HepG2 (cell line): ENCODE measurements around the gene MYOM1. TPM values are rescaled to one million over a fixed set of nuclear protein-coding genes. Genes with fewer than 3 reads are reported as not detected.

Source experiments
- CREM ChIP-seq, 2 experiments: sonication (generic) in 1 of 2; formaldehyde crosslinking in 1 of 2; IDR thresholded peaks; 2 replicates each; pipeline versions ENCODE4 v1.4.0 to v1.6.1; 2016 to 2020; ENCODE audit warnings: antibody characterized with exemption in 1 of 2, mild to moderate bottlenecking in 1 of 2, missing genetic modification reagents in 1 of 2
- EHMT2 ChIP-seq: fragments of 200-600 bp; sonication (generic); IDR thresholded peaks from 2 replicates; pipeline ENCODE4 v1.7.0; 2017; ENCODE audit warnings: antibody characterized with exemption, low read depth, low read length, borderline replicate concordance
- FOXA1 ChIP-seq, 2 experiments: fragments of 450-650 bp in 1 of 2; sonication (generic) in 1 of 2; formaldehyde crosslinking in 1 of 2; IDR thresholded peaks; 2 replicates each; pipeline versions ENCODE4 v1.4.0 to v1.6.1; 2016 to 2020; ENCODE audit warnings: missing genetic modification reagents in 1 of 2
- FOXC1 ChIP-seq: sonication (generic); formaldehyde crosslinking; IDR thresholded peaks from 2 replicates; pipeline ENCODE4 v1.8.0; 2022; ENCODE audit warnings: mild to moderate bottlenecking, missing genetic modification reagents, borderline replicate concordance
- FOXK2 ChIP-seq: fragments of 450-650 bp; IDR thresholded peaks from 2 replicates; pipeline ENCODE4 v1.6.1; 2016
- HDAC6 ChIP-seq: fragments of 200-600 bp; sonication (generic); IDR thresholded peaks from 2 replicates; pipeline ENCODE4 v1.7.0; 2017; ENCODE audit warnings: mild to moderate bottlenecking, antibody characterized with exemption, low read length, low read depth
- HNRNPUL1 ChIP-seq: fragments of 200-400 bp; formaldehyde crosslinking; IDR thresholded peaks from 2 replicates; pipeline ENCODE4 v1.6.1; 2017; ENCODE audit warnings: low read depth, mild to moderate bottlenecking, low read length, moderate library complexity
- ISL2 ChIP-seq: sonication (generic); formaldehyde crosslinking; IDR thresholded peaks from 2 replicates; pipeline ENCODE4 v1.5.0; 2020; ENCODE audit warnings: missing genetic modification reagents
- KLF16 ChIP-seq, 2 experiments: sonication (generic) in 1 of 2; formaldehyde crosslinking in 1 of 2; IDR thresholded peaks; 2 replicates each; pipeline versions ENCODE4 v1.6.1 to v1.8.0; 2016 to 2023; ENCODE audit warnings: missing genetic modification reagents in 2 of 2, missing compliant biosample characterization in 1 of 2
- MAF1 ChIP-seq: sonication (generic); formaldehyde crosslinking; IDR thresholded peaks from 2 replicates; pipeline ENCODE4 v1.5.0; 2020; ENCODE audit warnings: missing genetic modification reagents, borderline replicate concordance
- MYC ChIP-seq: sonication (generic); formaldehyde crosslinking; IDR thresholded peaks from 2 replicates; pipeline ENCODE4 v1.9.0; 2021; ENCODE audit warnings: missing genetic modification reagents, borderline replicate concordance
- NAIF1 ChIP-seq: sonication (generic); formaldehyde crosslinking; IDR thresholded peaks from 2 replicates; pipeline ENCODE4 v1.5.0; 2020; ENCODE audit warnings: mild to moderate bottlenecking, missing genetic modification reagents, borderline replicate concordance
- NR2F2 ChIP-seq: IDR thresholded peaks from 2 replicates; pipeline ENCODE4 v1.6.1; 2012; ENCODE audit warnings: low read depth, inconsistent platforms, borderline replicate concordance
- PPARG ChIP-seq: conservative IDR thresholded peaks from 2 replicates; pipeline ENCODE4 v1.6.1; 2016; ENCODE audit warnings: missing biosample characterization, missing genetic modification reagents
- PTBP1 ChIP-seq: fragments of 200-400 bp; formaldehyde crosslinking; IDR thresholded peaks from 2 replicates; pipeline ENCODE4 v1.6.1; 2018; ENCODE audit warnings: low read length, low read depth; ENCODE audit not compliant: poor library complexity, severe bottlenecking
- RARA ChIP-seq: IDR thresholded peaks from 2 replicates; pipeline ENCODE4 v1.6.1; 2016; ENCODE audit warnings: missing genetic modification reagents, missing compliant biosample characterization
- SOX13 ChIP-seq, 3 experiments: fragments of 450-650 bp in 1 of 3; sonication (generic) in 1 of 3; formaldehyde crosslinking in 1 of 3; IDR thresholded peaks in 2 of 3; conservative IDR thresholded peaks in 1 of 3; 2 replicates each; pipeline versions ENCODE4 v1.5.0 to v1.6.1; 2016 to 2020; ENCODE audit warnings: antibody characterized with exemption in 1 of 3, mild to moderate bottlenecking in 1 of 3, missing compliant biosample characterization in 1 of 3, missing genetic modification reagents in 1 of 3, moderate library complexity in 1 of 3
- TBX3 ChIP-seq: fragments of 450-650 bp; IDR thresholded peaks from 2 replicates; pipeline ENCODE4 v1.6.1; 2017; ENCODE audit warnings: antibody characterized with exemption, mild to moderate bottlenecking, inconsistent platforms, borderline replicate concordance
- TRIM24 ChIP-seq: sonication (generic); formaldehyde crosslinking; IDR thresholded peaks from 2 replicates; pipeline ENCODE4 v1.8.0; 2022; ENCODE audit warnings: mild to moderate bottlenecking, missing genetic modification reagents
- ZNF33A ChIP-seq: sonication (generic); formaldehyde crosslinking; IDR thresholded peaks from 2 replicates; pipeline ENCODE4 v1.5.1; 2020; ENCODE audit warnings: missing genetic modification reagents, mild to moderate bottlenecking, moderate library complexity, borderline replicate concordance
- ZNF367 ChIP-seq: sonication (generic); formaldehyde crosslinking; IDR thresholded peaks from 2 replicates; pipeline ENCODE4 v1.4.0; 2020; ENCODE audit warnings: missing genetic modification reagents, borderline replicate concordance
- ZNF496 ChIP-seq: sonication (generic); formaldehyde crosslinking; IDR thresholded peaks from 2 replicates; pipeline ENCODE4 v1.8.1; 2023; ENCODE audit warnings: mild to moderate bottlenecking, moderate library complexity, missing genetic modification reagents; ENCODE audit not compliant: insufficient replicate concordance
- ZNF746 ChIP-seq: sonication (generic); formaldehyde crosslinking; IDR thresholded peaks from 2 replicates; pipeline ENCODE4 v1.8.0; 2022; ENCODE audit warnings: mild to moderate bottlenecking, missing genetic modification reagents
- ZNF788 ChIP-seq: sonication (generic); formaldehyde crosslinking; IDR thresholded peaks from 2 replicates; pipeline ENCODE4 v1.5.0; 2020; ENCODE audit warnings: mild to moderate bottlenecking, missing genetic modification reagents, borderline replicate concordance
- ZSCAN30 ChIP-seq: sonication (generic); formaldehyde crosslinking; IDR thresholded peaks from 2 replicates; pipeline ENCODE4 v1.5.0; 2020; ENCODE audit warnings: mild to moderate bottlenecking, missing genetic modification reagents
- polyA plus RNA-seq, 8 experiments: library from polyadenylated mRNA; depleted of rRNA in 3 of 8; stranded (reverse) in 7 of 8; unstranded in 1 of 8; fragments of >200 nt; fragmentation: Illumina TruSeq in 4 of 8; extraction: Trizol in 4 of 8; gene quantifications; 2 replicates each; pipeline versions ENCODE4 v1.2.1 to v1.2.3, GENCODE V29; 2011 to 2016; ENCODE audit warnings: low read depth in 4 of 8, missing spikeins in 1 of 8, mixed read lengths in 1 of 8; ENCODE audit not compliant: insufficient read depth in 1 of 8
- total RNA-seq, 5 experiments: library from RNA; depleted of rRNA; stranded (reverse); fragments of >200 nt; fragmentation: Illumina TruSeq; extraction: Trizol; gene quantifications; 2 replicates each; pipeline ENCODE4 v1.2.3, GENCODE V29; 2016; ENCODE audit warnings: low read depth in 1 of 5
- TF ChIP-seq, protein P1 (sequence below): sonication (generic); formaldehyde crosslinking; IDR thresholded peaks from 2 replicates; pipeline ENCODE4 v1.5.1; 2020; ENCODE audit warnings: mild to moderate bottlenecking, missing genetic modification reagents, moderate library complexity
- TF ChIP-seq, protein P2 (sequence below): IDR thresholded peaks from 2 replicates; pipeline ENCODE4 v1.6.1; 2016; ENCODE audit warnings: missing compliant biosample characterization, missing genetic modification reagents, borderline replicate concordance
- TF ChIP-seq, protein P3 (sequence below): sonication (generic); formaldehyde crosslinking; conservative IDR thresholded peaks from 2 replicates; pipeline ENCODE4 v1.8.0; 2022; ENCODE audit warnings: low read depth, missing genetic modification reagents

MYOM1 gene
- total and polyA plus RNA-seq, 2 of the 13 experiments (the other 11 are each of a cell fraction or from before 2014, with no cell fraction given): 0.46 to 0.98 TPM

DNA sequence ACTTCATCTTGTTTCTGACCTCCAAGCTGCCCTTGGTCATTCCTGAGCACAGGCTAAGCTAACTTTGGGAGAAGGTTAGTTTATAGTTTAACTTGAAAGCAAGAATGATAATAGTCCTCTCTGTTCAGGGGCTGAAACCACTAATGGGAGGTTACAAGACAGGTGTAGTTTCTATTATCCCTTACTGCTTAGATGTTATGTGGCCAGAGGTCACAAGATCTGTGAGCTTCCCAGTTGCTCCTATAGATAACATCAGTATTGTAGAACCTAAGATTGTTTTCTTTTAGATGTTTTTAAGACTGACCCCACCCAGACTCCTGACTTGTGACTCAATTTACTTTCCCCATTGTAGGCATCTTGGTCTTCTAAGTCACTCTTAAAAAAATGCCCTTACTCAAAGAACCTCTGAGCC, 112.0 kb downstream of the MYOM1 start (continued):
- TF ChIP-seq HNRNPUL1 (no peak), EHMT2 (no peak), NAIF1 (CRISPR knock-in tag) (no peak), PTBP1 (no peak), MYC (CRISPR knock-in tag) (no peak), PPARG (CRISPR knock-in tag) (peak; percentile 86), MAF1 (CRISPR knock-in tag) (no peak), HDAC6 (no peak), TBX3 (no peak), ZNF33A (CRISPR knock-in tag) (no peak), ZSCAN30 (no peak), RARA (CRISPR knock-in tag) (peak; percentile 39), ISL2 (CRISPR knock-in tag) (peak; percentile 74; the same call in 1 of the 2 replicates), KLF16 (CRISPR knock-in tag; IDR thresholded peaks at IDR 0.05) (no peak), ZNF788 (no peak), TRIM24 (CRISPR knock-in tag) (no peak), ZNF496 (CRISPR knock-in tag) (no peak), FOXA1 (IDR thresholded peaks at IDR 0.05) (no peak), FOXA1 (CRISPR knock-in tag; IDR thresholded peaks at IDR 0.05) (no peak), CREM (IDR thresholded peaks at IDR 0.05) (peak; percentile 44; the same call in 1 of the 2 replicates), CREM (CRISPR knock-in tag; IDR thresholded peaks at IDR 0.05) (no peak), ZNF746 (CRISPR knock-in tag) (no peak), FOXK2 (no peak), FOXC1 (CRISPR knock-in tag) (no peak), ZNF367 (CRISPR knock-in tag) (no peak), NR2F2 (peak; percentile 74), SOX13 (IDR thresholded peaks at IDR 0.05) (no peak; the same call in 1 of the 2 replicates), SOX13 (CRISPR knock-in tag; conservative IDR thresholded peaks at IDR 0.05 in 1 of 2, IDR thresholded peaks at IDR 0.05 in 1 of 2) (peak in 1 of 2 experiments; percentile 90; a peak in 2 of 4 replicates)
- TF ChIP-seq, protein P1, sequence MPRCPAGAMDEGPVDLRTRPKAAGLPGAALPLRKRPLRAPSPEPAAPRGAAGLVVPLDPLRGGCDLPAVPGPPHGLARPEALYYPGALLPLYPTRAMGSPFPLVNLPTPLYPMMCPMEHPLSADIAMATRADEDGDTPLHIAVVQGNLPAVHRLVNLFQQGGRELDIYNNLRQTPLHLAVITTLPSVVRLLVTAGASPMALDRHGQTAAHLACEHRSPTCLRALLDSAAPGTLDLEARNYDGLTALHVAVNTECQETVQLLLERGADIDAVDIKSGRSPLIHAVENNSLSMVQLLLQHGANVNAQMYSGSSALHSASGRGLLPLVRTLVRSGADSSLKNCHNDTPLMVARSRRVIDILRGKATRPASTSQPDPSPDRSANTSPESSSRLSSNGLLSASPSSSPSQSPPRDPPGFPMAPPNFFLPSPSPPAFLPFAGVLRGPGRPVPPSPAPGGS (CRISPR knock-in tag): no peak
- TF ChIP-seq, protein P2, sequence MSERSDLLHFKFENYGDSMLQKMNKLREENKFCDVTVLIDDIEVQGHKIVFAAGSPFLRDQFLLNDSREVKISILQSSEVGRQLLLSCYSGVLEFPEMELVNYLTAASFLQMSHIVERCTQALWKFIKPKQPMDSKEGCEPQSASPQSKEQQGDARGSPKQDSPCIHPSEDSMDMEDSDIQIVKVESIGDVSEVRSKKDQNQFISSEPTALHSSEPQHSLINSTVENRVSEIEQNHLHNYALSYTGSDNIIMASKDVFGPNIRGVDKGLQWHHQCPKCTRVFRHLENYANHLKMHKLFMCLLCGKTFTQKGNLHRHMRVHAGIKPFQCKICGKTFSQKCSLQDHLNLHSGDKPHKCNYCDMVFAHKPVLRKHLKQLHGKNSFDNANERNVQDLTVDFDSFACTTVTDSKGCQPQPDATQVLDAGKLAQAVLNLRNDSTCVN (CRISPR knock-in tag): no peak
- TF ChIP-seq, protein P3, sequence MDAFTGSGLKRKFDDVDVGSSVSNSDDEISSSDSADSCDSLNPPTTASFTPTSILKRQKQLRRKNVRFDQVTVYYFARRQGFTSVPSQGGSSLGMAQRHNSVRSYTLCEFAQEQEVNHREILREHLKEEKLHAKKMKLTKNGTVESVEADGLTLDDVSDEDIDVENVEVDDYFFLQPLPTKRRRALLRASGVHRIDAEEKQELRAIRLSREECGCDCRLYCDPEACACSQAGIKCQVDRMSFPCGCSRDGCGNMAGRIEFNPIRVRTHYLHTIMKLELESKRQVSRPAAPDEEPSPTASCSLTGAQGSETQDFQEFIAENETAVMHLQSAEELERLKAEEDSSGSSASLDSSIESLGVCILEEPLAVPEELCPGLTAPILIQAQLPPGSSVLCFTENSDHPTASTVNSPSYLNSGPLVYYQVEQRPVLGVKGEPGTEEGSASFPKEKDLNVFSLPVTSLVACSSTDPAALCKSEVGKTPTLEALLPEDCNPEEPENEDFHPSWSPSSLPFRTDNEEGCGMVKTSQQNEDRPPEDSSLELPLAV (CRISPR knock-in tag): no peak
